Heart left ventricle (tissue), 13 donors: ENCODE results near the gene TIMM8A.

Experiments used
- POLR2A ChIP-seq, 2 donors: fragments of 450-650 bp; IDR thresholded peaks; one replicate each; pipeline ENCODE4 v1.6.1; 2017; ENCODE audit warnings: antibody characterized with exemption in 2 of 2, mild to moderate bottlenecking in 2 of 2, moderate library complexity in 2 of 2
- TF ChIP-seq, protein P1 (sequence below), 12 donors: fragments of 200-600 bp; sonication (generic) in 4 of 12; IDR thresholded peaks; one replicate each; pipeline versions ENCODE4 v1.5.0 to v1.8.0; 2018 to 2022; ENCODE audit warnings: antibody characterized with exemption in 12 of 12, mild to moderate bottlenecking in 5 of 12
- donor health status: ischemic (EF 13 %, LVEDD 7.1; RV severe dilation, severe dysfunction).
- donor health status: DM: no; HTN: yes; CAD: no.
- donor health status: DM: no; HTN: no; CAD: no.
- donor health status: ischemic (EF 25% LVEDD 6.9; RV normal size, moderate dysfunction).
- donor health status: ischemic (EF 25% LVEDD 5.7; RV mildly dilated, moderate dysfunction).
- donor health status: ischemic (EF 35%, LVEDD 5.7; RV mildly dilated, moderate dysfunction).
- donor health status: nonischemic (EF 11% LVEDD 7.7; RV severe dilation, severe dysfunction).
- donor health status: DM: yes; HTN: yes; CAD: no.
- donor health status: PGD.
- donor health status: ischemic (EF 29% LVEDD 5.4; RV normal size, mild dysfunction).
- donor health status: nonischemic (EF 23%, LVEDD 6.1; RV moderate dilation, normal function).

- TF ChIP-seq, protein P1, sequence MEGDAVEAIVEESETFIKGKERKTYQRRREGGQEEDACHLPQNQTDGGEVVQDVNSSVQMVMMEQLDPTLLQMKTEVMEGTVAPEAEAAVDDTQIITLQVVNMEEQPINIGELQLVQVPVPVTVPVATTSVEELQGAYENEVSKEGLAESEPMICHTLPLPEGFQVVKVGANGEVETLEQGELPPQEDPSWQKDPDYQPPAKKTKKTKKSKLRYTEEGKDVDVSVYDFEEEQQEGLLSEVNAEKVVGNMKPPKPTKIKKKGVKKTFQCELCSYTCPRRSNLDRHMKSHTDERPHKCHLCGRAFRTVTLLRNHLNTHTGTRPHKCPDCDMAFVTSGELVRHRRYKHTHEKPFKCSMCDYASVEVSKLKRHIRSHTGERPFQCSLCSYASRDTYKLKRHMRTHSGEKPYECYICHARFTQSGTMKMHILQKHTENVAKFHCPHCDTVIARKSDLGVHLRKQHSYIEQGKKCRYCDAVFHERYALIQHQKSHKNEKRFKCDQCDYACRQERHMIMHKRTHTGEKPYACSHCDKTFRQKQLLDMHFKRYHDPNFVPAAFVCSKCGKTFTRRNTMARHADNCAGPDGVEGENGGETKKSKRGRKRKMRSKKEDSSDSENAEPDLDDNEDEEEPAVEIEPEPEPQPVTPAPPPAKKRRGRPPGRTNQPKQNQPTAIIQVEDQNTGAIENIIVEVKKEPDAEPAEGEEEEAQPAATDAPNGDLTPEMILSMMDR (IDR thresholded peaks at IDR 0.05), result no peak
- TF ChIP-seq POLR2A (IDR thresholded peaks at IDR 0.05), result no peak
Measured at GRCh38 chrX:101362116-101362515, 13.6 kb upstream of the TIMM8A start.
